GM19099 (cell line): ENCODE results near the gene METTL14.

ENCODE experiments used
- POLR2A ChIP-seq: IDR thresholded peaks from 3 replicates; pipeline ENCODE4 v1.6.1; 2011; ENCODE audit warnings: low read depth; ENCODE audit not compliant: insufficient read length; ENCODE audit errors: extremely low read depth

Gene METTL14

DNA sequence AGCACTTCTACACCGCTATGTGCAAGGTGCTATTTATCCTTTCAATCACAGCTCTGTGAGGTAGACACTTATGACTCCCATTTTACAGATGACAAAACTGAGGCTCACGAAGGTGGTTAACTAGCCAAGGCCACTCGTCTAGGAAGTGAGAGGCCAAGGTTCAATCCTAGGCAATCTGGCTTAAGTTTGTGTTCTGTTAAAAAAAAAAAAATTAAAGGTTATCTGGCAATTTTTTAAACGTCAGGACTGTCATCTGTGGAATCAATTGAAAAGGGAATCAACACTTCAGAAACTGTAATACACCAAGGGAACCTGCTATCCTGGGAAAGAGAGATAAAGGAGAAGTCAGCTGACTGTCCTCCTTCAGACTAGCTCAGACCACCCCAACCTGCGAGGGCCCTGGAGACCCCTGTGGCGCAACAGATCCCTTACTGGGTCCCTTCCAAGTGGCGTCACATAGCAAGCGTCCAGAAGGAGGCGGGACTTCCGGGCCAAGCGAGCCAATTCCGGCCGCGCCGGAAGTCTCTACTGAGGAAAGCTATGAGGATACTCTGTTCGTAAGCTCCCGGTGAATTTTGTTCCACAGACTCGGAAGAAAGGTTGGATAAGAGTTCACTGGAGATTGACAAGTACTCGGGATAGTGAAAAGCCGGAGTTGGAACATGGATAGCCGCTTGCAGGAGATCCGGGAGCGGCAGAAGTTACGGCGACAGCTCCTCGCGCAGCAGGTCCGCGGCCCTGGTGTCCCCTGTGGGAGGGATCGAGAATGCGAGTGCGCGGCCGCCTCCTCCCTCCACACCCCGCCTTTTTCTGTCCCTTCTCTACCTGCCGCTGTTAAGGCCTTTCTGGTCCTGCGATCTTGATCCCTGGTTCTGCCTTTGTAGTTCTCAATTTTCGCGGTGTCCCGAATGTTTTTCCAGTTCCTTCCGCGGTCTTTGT, at the start of gene METTL14:
Gene METTL14 (plus strand): TSS at position 520 of the 939 bp plus-strand sequence. CDS start 143 bp downstream, at position 663.
- TF ChIP-seq POLR2A, result peak; percentile 88

DNA sequence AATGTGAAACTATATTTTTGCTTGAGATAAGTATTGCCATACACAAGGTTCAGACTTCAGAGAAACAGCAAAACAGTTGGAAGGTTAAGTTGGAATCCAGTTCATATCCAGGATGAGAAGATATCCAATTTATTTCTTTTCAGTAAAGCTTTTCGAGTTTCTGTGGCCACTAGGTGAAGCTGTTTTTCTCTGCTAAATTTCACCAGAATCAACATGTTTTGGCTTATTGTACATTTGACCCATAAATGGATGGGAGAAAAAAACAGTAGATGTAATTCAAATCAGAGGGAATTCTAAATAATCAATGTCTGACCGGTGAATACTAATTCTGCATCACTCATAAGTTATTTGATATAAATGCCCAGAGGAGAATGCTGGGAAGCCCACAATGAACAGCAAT, 9.1 kb upstream of the METTL14 start:
- no peak for TF ChIP-seq POLR2A

DNA sequence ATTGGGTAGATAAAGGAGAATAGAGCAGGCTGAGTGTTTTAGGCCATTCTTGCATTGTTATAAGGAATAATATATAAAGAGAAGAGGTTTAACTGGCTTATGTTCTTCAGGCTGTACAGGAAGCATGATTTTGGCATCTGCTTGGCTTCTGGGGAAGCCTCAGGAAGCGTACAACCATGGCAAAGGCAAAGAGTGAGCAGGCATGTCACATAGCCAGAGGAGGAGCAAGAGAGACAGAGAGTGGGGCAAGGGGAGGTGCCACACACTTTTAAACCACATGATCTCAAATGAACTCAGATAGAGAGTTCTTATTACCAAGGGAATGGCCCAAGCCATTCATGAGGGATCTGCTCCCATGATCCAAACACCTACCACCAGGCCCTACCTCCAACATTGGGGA, 4.4 kb upstream of the METTL14 start:
- TF ChIP-seq POLR2A, result no peak

GRCh38 chr4:118682928-118683327, 2.3 kb upstream of the METTL14 start:
- TF ChIP-seq POLR2A, result no peak

DNA sequence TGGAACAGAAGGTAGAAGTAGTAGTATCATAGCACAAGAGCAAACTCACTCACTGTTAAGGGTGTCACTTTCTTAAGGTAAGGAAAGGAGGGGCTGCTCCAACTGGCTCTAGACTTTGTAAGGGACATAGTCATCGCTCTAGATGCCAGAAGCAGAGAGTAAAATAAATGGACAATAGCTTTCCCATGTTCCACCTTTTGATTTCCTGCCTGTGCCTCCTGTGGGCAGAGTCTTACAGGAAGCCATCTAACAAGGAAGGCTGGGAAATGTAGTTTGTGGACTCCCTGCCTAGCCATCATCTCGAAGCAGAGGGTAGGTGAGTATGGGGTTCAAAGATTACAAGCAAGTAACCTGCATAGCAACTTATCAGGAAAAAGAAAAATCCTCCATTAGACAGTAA, 1.7 kb upstream of the METTL14 start:
- no peak for TF ChIP-seq POLR2A

DNA sequence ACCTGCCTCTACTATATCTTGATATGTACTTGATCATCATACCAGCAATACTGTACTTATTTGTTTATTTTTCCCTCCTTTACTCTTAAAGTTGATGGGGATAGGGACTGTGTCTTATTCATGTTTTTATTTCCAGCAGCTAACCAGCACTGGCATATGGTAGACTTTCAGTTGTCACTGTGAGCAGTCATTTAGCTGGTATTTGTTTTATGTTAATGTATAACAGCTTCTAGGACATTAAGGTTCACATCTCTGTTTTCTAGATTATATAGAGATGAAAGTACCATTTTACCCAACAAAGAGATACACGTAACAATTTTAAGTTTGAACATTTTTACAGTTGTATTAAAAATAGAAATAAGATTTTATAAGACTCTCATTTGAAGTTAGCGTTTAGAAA, 17.9 kb downstream of the METTL14 start:
- no peak for TF ChIP-seq POLR2A

GRCh38 chr4:118711052-118711451, 25.9 kb downstream of the METTL14 start:
- TF ChIP-seq POLR2A, result no peak

- no peak for TF ChIP-seq POLR2A
These were observed 27.7 kb downstream of the METTL14 start for GRCh38 chr4:118712872-118713271.

DNA sequence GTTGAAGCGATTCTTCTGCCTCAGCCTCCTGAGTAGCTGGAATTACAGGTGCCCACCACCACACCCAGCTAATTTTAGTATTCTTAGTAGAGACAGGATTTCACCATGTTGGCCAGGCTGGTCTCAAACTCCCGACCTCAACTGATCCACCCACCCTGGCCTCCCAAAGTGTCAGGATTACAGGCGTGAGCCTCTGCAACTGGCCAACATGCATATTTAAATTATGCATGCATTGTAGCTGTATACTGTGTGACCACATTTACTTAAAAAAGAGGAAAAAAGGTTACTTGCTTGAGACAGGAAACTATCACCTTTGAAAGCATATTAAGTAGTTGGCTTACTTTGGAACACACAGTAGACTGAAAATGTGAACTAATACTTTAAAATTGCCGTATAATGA, 29.5 kb downstream of the METTL14 start:
- TF ChIP-seq POLR2A, result no peak

DNA sequence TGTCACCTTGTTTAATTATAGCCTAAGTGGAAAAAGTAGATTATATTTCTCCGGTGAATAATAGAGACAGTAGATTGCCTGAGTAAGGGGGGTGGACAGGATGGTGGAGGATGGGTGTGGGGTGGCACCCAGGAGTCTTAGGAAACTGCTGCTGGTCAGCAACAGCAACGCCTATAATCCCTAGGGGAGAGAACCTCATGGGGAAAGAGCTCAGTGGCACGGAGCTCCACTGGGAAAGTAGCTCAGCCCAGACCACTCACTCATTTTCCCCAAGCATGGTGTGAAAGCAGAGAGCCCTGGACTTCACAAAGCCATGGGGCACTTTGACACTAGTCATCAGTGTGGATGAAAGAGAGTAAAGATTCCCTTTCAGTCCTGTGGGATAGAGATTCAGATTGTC, 31.1 kb downstream of the METTL14 start:
- no peak for TF ChIP-seq POLR2A

- no peak for TF ChIP-seq POLR2A
These were observed 33.4 kb downstream of the METTL14 start for GRCh38 chr4:118718511-118719170.

- no peak for TF ChIP-seq POLR2A
These were observed 36.6 kb downstream of the METTL14 start for GRCh38 chr4:118721752-118722151.

DNA sequence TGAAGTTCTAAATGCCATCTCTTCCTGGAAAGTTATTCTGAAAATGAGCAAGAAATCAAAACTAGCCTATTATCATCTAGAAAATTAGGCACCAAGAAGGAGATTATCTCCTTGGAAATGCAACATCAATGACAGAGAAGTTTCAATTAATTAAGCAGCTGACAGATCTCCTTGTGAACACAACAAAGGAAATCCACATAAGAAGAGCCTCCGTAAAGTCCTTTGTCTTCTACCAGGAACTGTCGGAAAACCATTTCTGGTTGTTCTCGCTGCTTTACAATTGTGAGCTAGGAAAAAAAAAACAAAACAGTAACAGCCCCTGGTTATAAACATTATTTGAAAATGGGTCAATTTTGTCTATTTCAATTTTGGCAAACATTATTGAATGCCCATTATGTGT, 38.2 kb downstream of the METTL14 start:
- no peak for TF ChIP-seq POLR2A

DNA sequence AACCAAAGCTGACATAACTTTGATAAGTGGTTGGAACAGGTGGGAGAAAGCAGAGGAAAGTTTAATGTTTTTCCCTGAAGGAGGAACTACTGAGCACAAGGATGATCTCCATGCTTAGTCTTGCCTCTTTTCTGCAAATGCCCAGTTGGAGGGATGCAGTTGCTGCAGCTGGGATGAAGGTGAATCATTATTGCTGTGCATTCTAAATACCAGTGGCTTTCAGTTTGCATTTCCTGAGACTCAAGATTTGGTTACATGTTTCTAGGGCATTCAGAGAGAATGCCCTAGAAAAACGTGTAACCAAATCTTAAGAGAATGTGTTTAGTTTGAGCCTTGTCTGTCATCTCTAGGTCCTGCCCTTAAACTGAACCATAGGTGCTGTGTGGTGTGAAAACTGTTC, 42.2 kb downstream of the METTL14 start:
- no peak for TF ChIP-seq POLR2A

DNA sequence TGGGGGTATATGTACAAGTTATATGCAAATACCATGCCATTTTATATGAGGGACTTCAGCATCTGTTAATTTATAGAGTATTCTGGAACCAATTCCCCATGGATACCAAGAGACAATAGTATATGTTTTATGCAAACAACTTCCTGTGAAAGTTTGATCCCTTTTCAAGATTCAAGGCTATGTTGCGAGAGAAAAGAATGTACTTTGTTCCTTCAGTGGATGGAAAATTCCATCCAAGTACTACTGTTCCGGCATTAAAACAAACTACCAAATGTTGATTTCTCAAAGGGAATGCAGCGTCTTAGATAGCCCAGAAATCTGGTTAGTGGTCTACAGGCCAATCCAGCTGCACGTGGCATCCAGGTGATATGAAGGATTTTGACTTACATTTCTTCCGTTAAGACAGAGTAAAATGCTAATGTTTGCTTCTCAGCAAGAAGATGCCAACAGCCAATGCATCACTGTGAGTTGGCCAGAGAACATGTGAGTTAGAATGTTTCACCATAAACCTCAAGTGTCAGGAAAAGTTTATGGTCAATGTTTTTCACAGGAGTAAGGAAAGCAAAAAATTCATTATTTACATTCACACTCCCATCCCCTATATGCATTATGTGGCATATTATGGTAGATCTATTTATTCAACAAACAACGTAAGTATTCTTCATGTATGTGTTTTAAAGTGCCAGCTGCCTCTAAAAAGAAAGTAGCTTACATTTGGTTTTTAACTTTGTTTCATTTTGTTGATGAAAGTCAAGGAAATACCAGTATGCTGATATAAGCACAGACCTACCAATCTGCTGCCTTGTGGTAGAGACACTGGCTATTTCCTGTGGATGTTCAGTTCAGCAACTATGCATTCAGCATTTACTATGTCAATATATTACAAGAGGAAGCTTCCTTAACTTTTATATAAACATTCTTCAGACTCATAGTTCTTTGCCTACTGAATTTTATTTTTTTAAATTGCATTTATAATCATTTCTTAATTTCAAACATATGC, 44.4 kb downstream of the METTL14 start:
- TF ChIP-seq POLR2A, result no peak
